ENCODE data around the gene CDC6.

Gene CDC6

DNA sequence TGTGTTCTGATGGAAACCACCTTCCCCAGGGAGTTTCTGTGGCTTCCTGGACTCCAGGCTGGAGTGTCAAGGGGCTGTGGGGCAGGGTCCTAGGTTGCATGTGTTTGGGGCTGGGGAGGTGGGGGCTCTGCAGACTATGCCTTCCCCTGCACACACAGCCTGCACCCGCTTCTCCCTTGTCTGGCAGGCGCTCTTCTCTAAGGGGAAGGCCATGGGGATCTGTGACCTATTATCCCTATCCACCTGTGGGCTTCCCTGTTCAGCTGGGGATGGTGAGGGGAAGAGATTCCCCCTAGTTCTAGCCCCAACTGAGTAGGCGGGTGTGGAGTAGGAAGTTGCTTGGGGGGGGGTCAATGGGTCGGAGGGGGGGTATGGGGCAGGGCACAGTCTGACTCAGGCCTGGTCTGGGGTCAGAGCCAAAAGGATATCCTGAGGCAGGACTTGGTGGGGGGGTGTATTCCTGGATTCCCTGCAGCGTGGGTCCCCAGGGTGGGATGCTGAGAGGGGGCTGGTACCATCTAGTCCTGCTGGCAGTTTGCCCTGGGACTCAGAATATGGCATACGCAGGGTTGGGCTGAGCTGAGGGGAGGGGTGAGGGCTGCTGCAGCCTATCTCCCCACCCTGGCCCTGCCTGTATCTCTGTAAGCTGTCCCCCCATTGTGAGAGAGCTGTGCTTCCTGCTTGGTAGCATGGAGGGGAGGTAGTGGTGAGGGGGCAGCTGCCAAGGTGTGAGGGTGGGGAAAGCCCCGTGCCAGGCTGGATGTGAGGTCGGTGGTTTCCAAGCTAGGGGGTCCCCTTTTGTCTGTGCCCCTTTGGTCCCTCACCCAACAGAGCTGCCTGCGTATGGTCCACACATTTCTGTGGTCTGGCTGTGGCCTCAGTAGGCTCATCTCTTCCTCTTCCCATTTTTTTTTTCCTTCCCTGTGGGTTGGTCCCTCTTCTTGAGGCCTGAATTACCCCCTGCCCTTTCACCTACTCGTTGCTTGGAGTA, 36.0 kb downstream of the CDC6 start:
- peak; percentile 40 for DNase-seq

DNA sequence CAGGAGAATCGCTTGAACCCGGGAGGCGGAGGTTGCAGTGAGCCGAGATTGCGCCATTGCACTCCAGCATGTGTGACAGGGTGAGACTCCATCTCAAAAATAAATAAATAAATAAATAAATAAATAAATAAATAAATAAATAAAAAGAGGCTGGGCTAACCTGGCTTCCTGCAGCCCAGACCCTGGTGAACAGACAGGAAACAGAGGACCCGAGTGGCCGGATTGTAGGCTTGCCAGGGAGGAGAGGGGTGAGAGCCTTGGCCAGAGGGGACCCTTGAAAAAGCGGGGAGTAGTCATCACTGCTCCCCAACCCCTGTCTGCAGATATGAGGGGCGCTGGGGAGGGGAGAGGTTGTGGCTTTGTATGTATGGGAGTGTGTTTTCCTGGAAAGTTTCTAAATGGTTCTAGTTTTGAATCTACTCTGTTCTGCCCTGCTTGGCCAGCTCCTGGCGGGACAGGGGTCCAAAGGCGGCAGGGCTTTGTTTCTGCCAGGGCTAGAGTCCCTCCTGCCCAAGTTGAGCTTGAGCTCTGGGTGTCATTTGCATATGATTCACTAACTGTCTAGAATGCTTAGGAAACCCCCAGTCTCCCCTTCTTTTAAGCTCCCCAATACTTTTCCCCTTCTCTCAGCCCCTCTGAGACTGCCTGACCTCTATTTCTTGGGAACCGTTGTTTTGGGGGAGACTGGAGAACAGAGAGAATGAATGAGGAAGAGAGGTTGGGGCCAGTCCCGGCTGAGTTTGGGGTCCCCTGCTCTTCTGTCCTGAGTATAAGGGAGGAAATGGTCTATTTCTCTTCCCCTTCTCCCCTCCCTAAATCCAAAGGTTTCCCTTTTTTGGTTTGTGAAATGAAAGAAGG, 37.7 kb downstream of the CDC6 start:
- DNase-seq, result no peak

GRCh38 chr17:40326014-40326831, 38.5 kb downstream of the CDC6 start:
- DNase-seq, result no peak

DNA sequence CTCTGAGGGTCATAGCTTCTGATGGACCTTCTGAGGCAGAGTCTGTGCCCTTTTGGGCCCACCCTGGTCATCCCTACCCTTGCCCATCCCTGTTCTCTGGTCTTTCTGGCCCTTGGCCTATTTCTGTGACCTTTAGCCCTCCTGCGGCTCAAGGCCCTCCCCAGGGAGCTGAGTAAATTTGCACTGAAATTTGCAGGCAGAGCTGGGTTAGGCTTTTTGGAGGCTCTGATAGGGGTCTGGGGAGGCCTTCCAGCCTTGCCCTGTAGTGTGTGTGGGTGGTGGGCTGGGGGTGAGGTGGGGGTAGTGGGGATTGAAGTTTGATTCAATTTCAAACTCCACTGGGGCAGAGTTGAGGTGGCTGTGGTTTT, 39.1 kb downstream of the CDC6 start:
- DNase-seq, result no peak

DNA sequence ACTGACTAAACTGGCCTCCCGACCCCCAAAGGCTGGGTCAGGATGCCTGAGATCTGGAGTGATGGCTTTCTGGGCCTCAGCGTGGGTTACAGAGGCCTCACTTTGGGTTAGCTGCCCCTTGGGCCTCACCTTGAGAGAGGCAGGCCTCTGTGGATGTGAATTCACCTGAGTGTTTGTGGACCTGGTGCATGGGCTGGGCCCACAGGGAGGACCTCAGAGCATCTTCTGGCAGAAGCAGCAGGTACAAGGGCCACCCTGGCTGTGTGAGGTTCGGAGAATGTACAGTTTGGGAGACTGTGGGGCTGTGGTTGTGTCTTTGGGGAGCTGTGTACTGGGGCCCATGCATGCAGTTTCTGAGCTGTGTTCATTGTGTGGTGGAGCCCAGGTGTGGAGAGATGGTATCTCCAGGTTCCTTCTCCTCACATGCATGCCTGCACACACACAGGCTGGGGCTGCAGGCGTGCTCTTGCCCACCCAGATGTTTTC, 39.6 kb downstream of the CDC6 start:
- DNase-seq, result no peak

- no peak for DNase-seq
These were observed 40.2 kb downstream of the CDC6 start for GRCh38 chr17:40327735-40328385.

- no peak for DNase-seq
These were observed 40.7 kb downstream of the CDC6 start for GRCh38 chr17:40328386-40328766.

GRCh38 chr17:40329839-40330794, 42.4 kb downstream of the CDC6 start:
- no peak for DNase-seq

DNA sequence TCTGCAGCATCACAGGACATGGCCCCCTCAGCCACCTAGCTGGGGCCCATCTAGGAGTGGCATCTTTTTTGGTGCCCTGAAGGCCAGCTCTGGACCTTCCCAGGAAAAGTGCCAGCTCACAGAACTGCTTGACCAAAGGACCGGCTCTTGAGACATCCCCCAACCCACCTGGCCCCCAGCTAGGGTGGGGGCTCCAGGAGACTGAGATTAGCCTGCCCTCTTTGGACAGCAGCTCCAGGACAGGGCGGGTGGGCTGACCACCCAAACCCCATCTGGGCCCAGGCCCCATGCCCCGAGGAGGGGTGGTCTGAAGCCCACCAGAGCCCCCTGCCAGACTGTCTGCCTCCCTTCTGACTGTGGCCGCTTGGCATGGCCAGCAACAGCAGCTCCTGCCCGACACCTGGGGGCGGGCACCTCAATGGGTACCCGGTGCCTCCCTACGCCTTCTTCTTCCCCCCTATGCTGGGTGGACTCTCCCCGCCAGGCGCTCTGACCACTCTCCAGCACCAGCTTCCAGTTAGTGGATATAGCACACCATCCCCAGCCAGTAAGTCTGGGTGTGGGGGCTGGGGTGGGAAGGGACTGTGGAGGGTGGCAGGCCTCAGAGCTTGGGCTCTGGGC, 43.3 kb downstream of the CDC6 start:
- no peak for DNase-seq

GRCh38 chr17:40331743-40332641, 44.3 kb downstream of the CDC6 start:
- DNase-seq, result no peak

GRCh38 chr17:40333781-40334448, 46.2 kb downstream of the CDC6 start:
- no peak for DNase-seq

GRCh38 chr17:40335620-40336019, 47.9 kb downstream of the CDC6 start:
- DNase-seq, result no peak

GRCh38 chr17:40337351-40337750, 49.7 kb downstream of the CDC6 start:
- no peak for DNase-seq

DNA sequence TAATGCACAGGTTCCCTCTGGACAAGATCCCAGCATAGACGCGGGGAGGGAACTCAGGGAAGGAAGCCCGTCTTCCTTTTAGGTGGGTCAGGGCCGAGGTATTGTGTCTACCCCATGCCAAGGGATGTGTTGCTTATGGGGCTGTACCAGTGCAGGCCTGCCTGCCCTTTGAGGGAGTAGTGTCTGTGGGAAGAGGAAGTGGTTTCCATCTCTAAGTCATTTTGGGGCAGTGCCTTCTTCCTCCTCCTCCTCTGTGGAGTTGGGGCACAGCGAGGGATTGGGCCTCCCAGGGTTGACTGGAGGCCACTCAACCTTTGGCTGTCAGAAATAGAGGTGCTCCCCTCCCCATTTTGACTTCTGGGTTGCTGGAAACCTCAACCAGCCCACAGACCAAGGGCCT, 50.4 kb downstream of the CDC6 start:
- no peak for DNase-seq

DNA sequence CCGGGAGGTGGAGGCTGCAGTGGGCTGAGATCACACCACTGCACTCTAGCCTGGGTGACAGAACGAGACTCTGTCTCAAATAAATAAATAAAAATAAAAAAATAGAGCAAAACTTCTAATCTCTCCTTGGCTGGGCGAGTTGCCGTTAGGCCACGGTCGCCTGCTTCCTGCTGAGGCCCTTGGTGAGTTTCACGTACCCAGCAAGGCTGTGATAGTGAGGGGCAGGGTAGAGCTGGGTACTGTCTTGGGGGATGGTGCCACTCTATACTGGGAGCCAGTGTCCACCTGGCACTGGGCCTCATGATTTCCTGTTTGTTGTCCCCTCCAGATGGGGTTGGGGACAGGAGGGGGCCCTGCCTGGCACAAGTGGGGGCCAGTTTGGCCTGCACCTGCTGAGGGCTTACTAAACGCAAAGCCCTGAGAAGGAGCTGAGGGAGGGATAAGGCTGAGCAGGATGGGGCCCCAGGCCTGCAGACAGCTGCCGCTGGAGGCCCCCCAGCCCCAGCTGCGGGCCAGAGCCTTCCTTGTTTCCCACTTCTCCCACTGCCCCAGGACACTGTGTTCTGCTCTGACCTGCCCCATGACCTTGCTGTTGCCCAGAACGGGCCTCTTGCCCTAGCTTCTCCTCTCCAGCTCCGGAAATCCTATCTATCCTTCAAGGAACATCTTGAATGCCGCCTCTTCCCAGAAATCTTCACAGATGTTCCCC, 51.4 kb downstream of the CDC6 start:
- no peak for DNase-seq

DNA sequence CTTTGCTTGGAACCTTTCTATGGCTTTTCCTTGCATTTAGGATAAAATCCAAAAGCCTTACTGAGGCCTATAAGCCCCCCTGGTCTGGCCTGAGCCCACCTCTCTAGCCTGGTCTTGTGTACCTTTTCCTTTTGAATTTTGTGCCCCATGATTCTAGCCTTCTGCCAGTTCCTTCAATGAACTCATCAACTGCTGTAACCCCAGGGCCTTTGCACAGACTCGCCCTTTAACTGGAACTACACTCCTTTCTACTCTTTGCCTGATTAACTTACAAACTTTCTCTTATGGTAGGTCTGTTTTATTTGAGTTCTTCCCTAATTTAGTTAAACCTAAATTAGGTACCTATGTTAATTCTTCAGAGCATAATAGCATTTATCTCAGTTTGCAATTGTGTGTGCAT, 52.6 kb downstream of the CDC6 start:
- DNase-seq, result no peak

GRCh38 chr17:40340880-40341807, 53.5 kb downstream of the CDC6 start:
- peak; percentile 56 for DNase-seq

Data from HCEC 1CT (cell line).